Smooth muscle cell (in vitro differentiated cells): Measurements from ENCODE around the gene ASIC2. TPM values are rescaled to one million over a fixed set of nuclear protein-coding genes. Genes with fewer than 3 reads are reported as not detected.

Experiments used
- DNase-seq: peaks from one replicate; lab custom pipeline; 2025; ENCODE audit not compliant: unreplicated experiment; lab: John Stamatoyannopoulos, UW
- H2AFZ ChIP-seq: fragments of 200-600 bp; sonication (generic); 2 replicates; pipeline ENCODE4 v1.6.0; 2016; ENCODE audit warnings: antibody characterized with exemption, low read depth, mild to moderate bottlenecking
- H3F3A ChIP-seq: fragments of 200-600 bp; sonication (generic); 2 replicates; pipeline ENCODE4 v1.6.0; 2017; ENCODE audit warnings: antibody characterized with exemption, low read depth
- H3K27ac ChIP-seq: fragments of 200-600 bp; sonication (generic); 2 replicates; pipeline ENCODE4 v1.5.1; 2016; ENCODE audit warnings: low read depth, mild to moderate bottlenecking
- H3K27me3 ChIP-seq: fragments of 200-600 bp; sonication (generic); 2 replicates; pipeline ENCODE4 v1.6.1; 2016; ENCODE audit warnings: low read depth, mild to moderate bottlenecking
- H3K36me3 ChIP-seq: fragments of 200-600 bp; sonication (generic); 2 replicates; pipeline ENCODE4 v1.5.1; 2016; ENCODE audit warnings: low read depth
- H3K4me1 ChIP-seq: fragments of 200-600 bp; sonication (generic); 2 replicates; pipeline ENCODE4 v1.5.1; 2016; ENCODE audit warnings: low read depth
- H3K4me2 ChIP-seq: fragments of 200-600 bp; sonication (generic); 2 replicates; pipeline ENCODE4 v1.6.0; 2016; ENCODE audit warnings: mild to moderate bottlenecking
- H3K4me3 ChIP-seq: fragments of 200-600 bp; sonication (generic); 2 replicates; pipeline ENCODE4 v1.5.1; 2016; ENCODE audit warnings: mild to moderate bottlenecking
- H3K79me2 ChIP-seq: fragments of 200-600 bp; sonication (generic); 2 replicates; pipeline ENCODE4 v1.6.0; 2016; ENCODE audit warnings: low read depth, mild to moderate bottlenecking
- H3K9ac ChIP-seq: fragments of 200-600 bp; sonication (generic); 2 replicates; pipeline ENCODE4 v1.6.0; 2016; ENCODE audit warnings: low read depth
- H3K9me3 ChIP-seq: fragments of 200-600 bp; sonication (generic); replicated peaks from 2 replicates; pipeline ENCODE4 v1.5.1; 2016; ENCODE audit warnings: low read depth
- H4K20me1 ChIP-seq: fragments of 200-600 bp; sonication (generic); 2 replicates; pipeline ENCODE4 v1.6.0; 2016; ENCODE audit warnings: low read depth
- WGBS: methylation state at CpG from one replicate; pipeline ENCODE4 v1.1.7; 2016; ENCODE audit warnings: low lambda C conversion rate; 5-methylcytosine and 5-hydroxymethylcytosine counted together
- polyA plus RNA-seq: library from polyadenylated mRNA; unstranded; fragments of >200 nt; fragmentation: Nextera tagmentation; extraction: Ambion mirVana; gene quantifications from 2 replicates; pipeline ENCODE4 v1.2.1, GENCODE V29; 2016
- total RNA-seq: library from RNA; depleted of rRNA; stranded (reverse); fragments of >200 nt; gene quantifications from 2 replicates; pipeline ENCODE4 v1.2.3, GENCODE V29; 2014
- TF ChIP-seq, protein P1 (sequence below): fragments of 200-600 bp; sonication (generic); IDR thresholded peaks from 2 replicates; pipeline ENCODE4 v1.5.1; 2017; ENCODE audit warnings: borderline replicate concordance, mild to moderate bottlenecking, antibody characterized with exemption; ENCODE audit not compliant: insufficient read depth, poor library complexity, severe bottlenecking

ASIC2 gene
- total and polyA plus RNA-seq, 2 experiments from 2014 or later: 0.18 to 0.23 TPM

DNA sequence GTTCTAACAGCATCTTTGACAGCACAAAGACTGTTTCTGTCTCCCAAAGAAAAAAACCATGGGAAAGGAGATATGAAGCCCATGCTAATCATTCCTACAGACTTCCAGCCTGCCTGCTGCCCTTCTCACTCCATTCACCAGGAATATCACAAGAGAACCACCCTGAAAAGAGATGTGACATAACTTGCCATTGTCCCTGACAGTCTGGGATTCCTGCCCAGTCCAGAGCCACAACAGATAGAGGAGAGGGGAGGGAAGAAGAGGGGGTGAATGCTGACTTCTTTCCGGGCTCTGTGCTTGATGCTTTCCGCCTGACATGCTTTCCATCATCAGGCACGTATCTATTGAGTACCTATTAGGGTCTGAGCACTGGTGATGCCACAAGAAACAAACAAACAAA, 31.6 kb upstream of the ASIC2 start:
- Histone ChIP-seq H3K4me2 (no peak overlapping the region), H3K79me2 (no peaks in the 10 kb centered on the region), H3F3A (no peaks in the 10 kb centered on the region), H3K36me3 (no peaks in the 10 kb centered on the region), H3K4me1 (no peaks in the 10 kb centered on the region), H3K27me3 (peaks cover 13% of the 10 kb centered on the region), H3K27ac (no peak overlapping the region), H2AFZ (no peak overlapping the region), H4K20me1 (no peaks in the 10 kb centered on the region), H3K4me3 (no peak overlapping the region), H3K9ac (no peak overlapping the region), H3K9me3 (no peaks in the 10 kb centered on the region)
- DNase-seq: no peak
- WGBS: 79% methylated on average over 3 of the region's 3 CpGs
- TF ChIP-seq, protein P1, sequence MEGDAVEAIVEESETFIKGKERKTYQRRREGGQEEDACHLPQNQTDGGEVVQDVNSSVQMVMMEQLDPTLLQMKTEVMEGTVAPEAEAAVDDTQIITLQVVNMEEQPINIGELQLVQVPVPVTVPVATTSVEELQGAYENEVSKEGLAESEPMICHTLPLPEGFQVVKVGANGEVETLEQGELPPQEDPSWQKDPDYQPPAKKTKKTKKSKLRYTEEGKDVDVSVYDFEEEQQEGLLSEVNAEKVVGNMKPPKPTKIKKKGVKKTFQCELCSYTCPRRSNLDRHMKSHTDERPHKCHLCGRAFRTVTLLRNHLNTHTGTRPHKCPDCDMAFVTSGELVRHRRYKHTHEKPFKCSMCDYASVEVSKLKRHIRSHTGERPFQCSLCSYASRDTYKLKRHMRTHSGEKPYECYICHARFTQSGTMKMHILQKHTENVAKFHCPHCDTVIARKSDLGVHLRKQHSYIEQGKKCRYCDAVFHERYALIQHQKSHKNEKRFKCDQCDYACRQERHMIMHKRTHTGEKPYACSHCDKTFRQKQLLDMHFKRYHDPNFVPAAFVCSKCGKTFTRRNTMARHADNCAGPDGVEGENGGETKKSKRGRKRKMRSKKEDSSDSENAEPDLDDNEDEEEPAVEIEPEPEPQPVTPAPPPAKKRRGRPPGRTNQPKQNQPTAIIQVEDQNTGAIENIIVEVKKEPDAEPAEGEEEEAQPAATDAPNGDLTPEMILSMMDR: no peak

DNA sequence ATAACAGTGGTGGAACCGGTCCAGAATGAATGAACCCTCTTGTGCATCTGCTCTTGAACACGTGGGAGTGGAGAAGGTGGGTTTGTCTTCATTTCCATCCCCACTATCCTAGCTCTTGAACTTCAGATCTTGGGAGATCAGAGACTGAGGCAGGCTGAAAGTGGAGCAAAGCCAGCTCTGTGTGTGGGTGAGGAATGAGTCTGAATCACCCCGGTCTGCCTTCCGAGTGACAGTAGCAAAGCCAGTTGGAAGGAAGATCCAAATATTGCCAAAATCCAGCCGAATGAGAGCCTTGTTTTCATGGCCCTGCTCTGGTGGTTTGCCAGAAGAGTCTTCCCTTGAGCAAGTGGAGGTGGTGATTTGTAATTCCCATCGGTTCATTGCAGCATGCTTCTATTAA, 29.0 kb upstream of the ASIC2 start:
- Histone ChIP-seq H3K9ac (no peak overlapping the region), H3K27ac (no peak overlapping the region), H2AFZ (no peak overlapping the region), H3K4me2 (no peak overlapping the region), H3K4me1 (peaks cover 7% of the 10 kb centered on the region), H4K20me1 (no peaks in the 10 kb centered on the region), H3F3A (no peaks in the 10 kb centered on the region), H3K9me3 (no peaks in the 10 kb centered on the region), H3K4me3 (no peak overlapping the region), H3K79me2 (no peaks in the 10 kb centered on the region), H3K36me3 (no peaks in the 10 kb centered on the region), H3K27me3 (peaks cover 13% of the 10 kb centered on the region)
- no peak for DNase-seq
- 46% methylated on average over 6 of the region's 6 CpGs for WGBS
- TF ChIP-seq, protein P1: no peak

DNA sequence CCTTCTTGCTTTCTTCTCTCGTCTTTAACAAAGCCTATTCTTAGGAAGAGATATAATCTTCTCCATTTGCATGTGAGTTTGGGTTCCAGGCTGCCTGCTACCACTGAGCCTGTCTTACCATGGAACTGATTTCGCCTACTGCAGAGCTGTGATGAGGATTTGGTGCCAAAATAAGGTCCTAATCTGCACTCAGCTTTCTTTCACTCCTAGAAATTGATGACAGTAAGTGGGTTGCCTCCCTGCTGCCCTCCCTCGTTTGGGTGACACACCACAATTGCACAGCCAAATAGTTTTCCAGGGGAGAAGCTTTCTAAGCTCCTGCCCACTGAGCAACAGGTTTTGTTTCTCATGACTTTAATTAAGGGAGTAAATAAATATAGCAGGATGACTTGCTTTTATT, 25.1 kb upstream of the ASIC2 start:
- Histone ChIP-seq H3K9me3 (no peaks in the 10 kb centered on the region), H3F3A (no peaks in the 10 kb centered on the region), H2AFZ (no peak overlapping the region), H3K27ac (no peak overlapping the region), H3K27me3 (no peaks in the 10 kb centered on the region), H3K4me2 (no peak overlapping the region), H3K79me2 (no peaks in the 10 kb centered on the region), H3K9ac (no peak overlapping the region), H3K4me3 (no peak overlapping the region), H3K4me1 (peaks cover 7% of the 10 kb centered on the region), H4K20me1 (no peaks in the 10 kb centered on the region), H3K36me3 (no peaks in the 10 kb centered on the region)
- no peak for DNase-seq
- TF ChIP-seq, protein P1: no peak
- WGBS: 33% methylated on average over 3 of the region's 3 CpGs

DNA sequence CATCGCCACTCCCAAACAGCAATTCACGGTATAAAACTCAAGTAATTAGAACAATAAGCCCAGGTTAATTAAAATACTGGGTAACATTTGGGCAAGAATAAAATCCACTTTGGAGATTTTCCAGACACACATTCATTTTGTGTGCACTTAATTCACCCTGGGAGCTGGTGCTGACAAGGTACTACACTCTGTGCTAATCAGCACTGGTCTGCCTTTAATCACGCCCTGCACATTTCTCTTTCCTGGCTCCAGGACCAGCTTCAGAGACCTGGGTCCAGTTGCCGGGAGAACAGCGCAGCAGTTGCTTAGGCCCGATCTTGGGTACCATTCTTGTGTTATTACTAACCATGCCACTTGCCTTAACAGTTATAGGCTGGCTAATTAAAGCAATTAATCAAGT, 23.7 kb upstream of the ASIC2 start:
- Histone ChIP-seq H3K79me2 (no peaks in the 10 kb centered on the region), H3K9me3 (no peaks in the 10 kb centered on the region), H3F3A (no peaks in the 10 kb centered on the region), H3K4me2 (no peak overlapping the region), H2AFZ (no peak overlapping the region), H3K27ac (no peak overlapping the region), H3K4me3 (no peak overlapping the region), H3K27me3 (peaks cover 7% of the 10 kb centered on the region), H4K20me1 (no peaks in the 10 kb centered on the region), H3K9ac (no peak overlapping the region), H3K36me3 (no peaks in the 10 kb centered on the region), H3K4me1 (peaks cover 7% of the 10 kb centered on the region)
- 85% methylated on average over 6 of the region's 6 CpGs for WGBS
- no peak for DNase-seq
- TF ChIP-seq, protein P1: no peak
